Endodermal cell (in vitro differentiated cells): ENCODE measurements around the gene TMEM204. TPM values are rescaled to one million over a fixed set of nuclear protein-coding genes. Genes with fewer than 3 reads are reported as not detected.

Experiments
- DNase-seq: peaks from one replicate; pipeline ENCODE4 v3.0.0-alpha.2; 2017
- H3K27ac ChIP-seq: 2 replicates; pipeline ENCODE4 v1.5.1; 2013; ENCODE audit warnings: mild to moderate bottlenecking, low read depth, low read length, moderate library complexity
- H3K27me3 ChIP-seq: 2 replicates; pipeline ENCODE4 v1.6.1; 2013; ENCODE audit warnings: mild to moderate bottlenecking, low read length, moderate library complexity; ENCODE audit not compliant: insufficient read depth, control insufficient read depth, poor library complexity, severe bottlenecking
- H3K36me3 ChIP-seq: 2 replicates; pipeline ENCODE4 v1.7.0; 2013; ENCODE audit warnings: mild to moderate bottlenecking, low read length, moderate library complexity; ENCODE audit not compliant: control insufficient read depth, insufficient read depth
- H3K4me1 ChIP-seq: one replicate; pipeline ENCODE4 v1.7.0; 2013; ENCODE audit warnings: low read length; ENCODE audit not compliant: control insufficient read depth, insufficient read depth
- H3K4me3 ChIP-seq: 2 replicates; pipeline ENCODE4 v1.5.1; 2013; ENCODE audit warnings: mild to moderate bottlenecking, low read length, moderate library complexity
- H3K9ac ChIP-seq: 2 replicates; pipeline ENCODE4 v1.6.1; 2013; ENCODE audit warnings: mild to moderate bottlenecking, low read length, moderate library complexity; ENCODE audit not compliant: poor library complexity, severe bottlenecking; ENCODE audit errors: extremely low read depth
- H3K9me3 ChIP-seq: 2 replicates; pipeline ENCODE4 v1.6.1; 2013; ENCODE audit warnings: mild to moderate bottlenecking, low read length, moderate library complexity; ENCODE audit not compliant: control insufficient read depth
- H3K27ac Mint-ChIP-seq: 2 replicates; pipeline ENCODE4 v1.8.0; 2020; ENCODE audit warnings: mixed read lengths
- H3K27me3 Mint-ChIP-seq: 2 replicates; pipeline ENCODE4 v1.8.0; 2021; ENCODE audit warnings: mild to moderate bottlenecking, mixed read lengths; ENCODE audit not compliant: insufficient read depth
- H3K36me3 Mint-ChIP-seq: 2 replicates; pipeline ENCODE4 v1.8.0; 2020; ENCODE audit warnings: low read depth, mixed read lengths
- H3K4me1 Mint-ChIP-seq: 2 replicates; pipeline ENCODE4 v1.8.0; 2020; ENCODE audit warnings: mixed read lengths
- H3K4me3 Mint-ChIP-seq: 2 replicates; pipeline ENCODE4 v1.8.0; 2020; ENCODE audit warnings: mild to moderate bottlenecking, moderate library complexity, mixed read lengths
- H3K9me3 Mint-ChIP-seq: 2 replicates; pipeline ENCODE4 v1.8.0; 2020; ENCODE audit warnings: mild to moderate bottlenecking, mixed read lengths
- WGBS, 2 experiments: methylation state at CpG; one replicate each; pipeline versions ENCODE4 v1.1.5 to v1.1.7; 2013; ENCODE audit warnings: missing lambda C conversion rate in 2 of 2, mixed read lengths in 1 of 2; ENCODE audit not compliant: insufficient coverage in 1 of 2, insufficient read length in 1 of 2; 5-methylcytosine and 5-hydroxymethylcytosine counted together
- total RNA-seq, 2 donors: library from RNA; stranded (reverse); fragmentation: NEBNext Ultra II Directional in 1 of 2; extraction: Animal tissue kit (Norgen Biotek cat#: 25700) in 1 of 2; gene quantifications; 2 replicates in 1 of 2; 3 replicates in 1 of 2; pipeline ENCODE4 v1.2.1, GENCODE V29; 2021
- TF ChIP-seq, protein P1 (sequence below): fragments of 200-600 bp; sonication (generic); conservative IDR thresholded peaks from 2 replicates; pipeline ENCODE4 v1.5.0; 2021; ENCODE audit warnings: antibody characterized with exemption, mild to moderate bottlenecking

The TMEM204 gene
- total RNA-seq, 2 donors from 2014 or later, result not detected

DNA sequence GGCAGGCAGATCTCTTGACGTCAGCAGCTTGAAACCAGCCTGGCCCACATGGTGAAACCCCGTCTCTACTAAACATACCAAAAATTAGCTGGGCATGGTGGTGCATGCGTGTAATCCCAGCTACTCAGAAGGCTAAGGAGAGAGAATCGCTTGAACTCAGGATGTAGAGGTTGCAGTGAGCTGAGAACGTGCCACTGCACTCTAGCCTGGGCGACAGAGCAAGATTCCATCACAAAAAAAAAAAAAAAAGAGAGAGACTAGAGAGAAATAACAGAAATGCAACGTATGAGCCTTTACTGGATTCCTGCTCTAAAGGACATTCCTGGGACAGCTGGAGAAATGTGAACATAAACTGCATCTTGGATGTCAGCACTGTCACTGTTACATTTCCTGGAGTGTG, 67.6 kb downstream of the TMEM204 start:
- Histone ChIP-seq H3K36me3 (peaks cover 18% of the 10 kb centered on the region), H3K9ac (no peak overlapping the region), H3K4me3 (no peak overlapping the region), H3K27me3 (no peaks in the 10 kb centered on the region), H3K9me3 (peaks cover 25% of the 10 kb centered on the region), H3K27ac (no peak overlapping the region), H3K4me1 (no peaks in the 10 kb centered on the region)
- Mint-ChIP-seq H3K4me1 (peaks cover 4% of the 10 kb centered on the region), H3K27me3 (no peaks in the 10 kb centered on the region), H3K9me3 (peaks cover 27% of the 10 kb centered on the region), H3K27ac (peak overlapping the region; percentile 48), H3K36me3 (peaks cover 58% of the 10 kb centered on the region), H3K4me3 (no peak overlapping the region)
- DNase-seq, result no peak
- 92 to 96% methylated on average over 7 of the region's 7 CpGs for WGBS, 2 experiments
- TF ChIP-seq, protein P1, sequence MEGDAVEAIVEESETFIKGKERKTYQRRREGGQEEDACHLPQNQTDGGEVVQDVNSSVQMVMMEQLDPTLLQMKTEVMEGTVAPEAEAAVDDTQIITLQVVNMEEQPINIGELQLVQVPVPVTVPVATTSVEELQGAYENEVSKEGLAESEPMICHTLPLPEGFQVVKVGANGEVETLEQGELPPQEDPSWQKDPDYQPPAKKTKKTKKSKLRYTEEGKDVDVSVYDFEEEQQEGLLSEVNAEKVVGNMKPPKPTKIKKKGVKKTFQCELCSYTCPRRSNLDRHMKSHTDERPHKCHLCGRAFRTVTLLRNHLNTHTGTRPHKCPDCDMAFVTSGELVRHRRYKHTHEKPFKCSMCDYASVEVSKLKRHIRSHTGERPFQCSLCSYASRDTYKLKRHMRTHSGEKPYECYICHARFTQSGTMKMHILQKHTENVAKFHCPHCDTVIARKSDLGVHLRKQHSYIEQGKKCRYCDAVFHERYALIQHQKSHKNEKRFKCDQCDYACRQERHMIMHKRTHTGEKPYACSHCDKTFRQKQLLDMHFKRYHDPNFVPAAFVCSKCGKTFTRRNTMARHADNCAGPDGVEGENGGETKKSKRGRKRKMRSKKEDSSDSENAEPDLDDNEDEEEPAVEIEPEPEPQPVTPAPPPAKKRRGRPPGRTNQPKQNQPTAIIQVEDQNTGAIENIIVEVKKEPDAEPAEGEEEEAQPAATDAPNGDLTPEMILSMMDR, result no peak

DNA sequence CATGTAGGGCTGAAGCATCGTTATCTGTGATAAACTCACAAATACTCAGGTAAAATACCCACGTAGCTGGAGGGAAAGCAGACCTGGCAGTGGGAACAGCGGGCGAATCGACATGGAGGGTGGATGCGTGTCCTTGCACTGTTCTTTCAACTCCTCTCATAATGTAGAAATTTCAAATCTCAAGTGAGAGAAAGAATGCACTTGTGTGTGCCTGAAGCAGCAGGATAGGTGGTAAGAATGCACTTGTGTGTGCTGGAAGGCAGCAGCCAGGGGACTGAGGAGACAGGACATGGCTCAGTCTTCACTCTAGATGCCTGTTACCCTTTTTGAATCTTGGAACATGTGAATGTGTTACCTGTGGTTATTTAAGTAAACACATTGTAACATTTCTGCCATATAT, 68.0 kb downstream of the TMEM204 start:
- no peak overlapping the region for H3K27ac ChIP-seq
- H3K9me3 Mint-ChIP-seq, result peaks cover 23% of the 10 kb centered on the region
- H3K36me3 ChIP-seq, result peaks cover 14% of the 10 kb centered on the region
- H3K4me3 ChIP-seq, result no peak overlapping the region
- 95 to 96% methylated on average over 5 to 6 of the region's 6 CpGs for WGBS, 2 experiments
- H3K27me3 ChIP-seq, result no peaks in the 10 kb centered on the region
- H3K27ac Mint-ChIP-seq, result peak overlapping the region; percentile 48
- H3K4me1 Mint-ChIP-seq, result peaks cover 4% of the 10 kb centered on the region
- H3K27me3 Mint-ChIP-seq, result no peaks in the 10 kb centered on the region
- no peak overlapping the region for H3K4me3 Mint-ChIP-seq
- H3K36me3 Mint-ChIP-seq, result peaks cover 56% of the 10 kb centered on the region
- H3K9me3 ChIP-seq, result peaks cover 21% of the 10 kb centered on the region
- TF ChIP-seq, protein P1, result no peak
- no peak overlapping the region for H3K9ac ChIP-seq
- H3K4me1 ChIP-seq, result no peaks in the 10 kb centered on the region
- DNase-seq, result no peak

DNA sequence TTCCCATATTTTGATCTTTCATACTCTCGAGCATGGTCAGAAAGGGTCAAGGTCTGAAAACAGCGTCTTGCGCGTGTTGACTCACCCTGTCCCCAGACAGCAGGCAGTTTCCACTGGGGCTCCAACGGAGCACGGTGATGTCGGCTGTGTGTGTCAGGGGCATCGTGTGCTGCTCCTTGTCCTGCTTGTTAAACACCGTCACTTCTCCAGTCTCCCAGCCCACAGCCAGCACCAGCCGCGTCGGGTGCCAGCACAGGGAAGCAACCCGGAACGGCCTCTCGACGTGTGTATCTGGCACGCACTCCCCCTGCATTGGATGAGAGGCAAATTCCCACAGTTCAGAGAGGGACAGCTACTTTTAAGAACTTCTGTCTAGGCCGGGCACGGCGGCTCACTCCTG, 68.8 kb downstream of the TMEM204 start:
- no peak for DNase-seq
- Histone ChIP-seq H3K4me1 (no peaks in the 10 kb centered on the region), H3K9ac (no peak overlapping the region), H3K36me3 (peaks cover 12% of the 10 kb centered on the region), H3K27me3 (no peaks in the 10 kb centered on the region), H3K4me3 (no peak overlapping the region), H3K27ac (no peak overlapping the region), H3K9me3 (peaks cover 13% of the 10 kb centered on the region)
- TF ChIP-seq, protein P1, result no peak
- Mint-ChIP-seq H3K27me3 (no peaks in the 10 kb centered on the region), H3K36me3 (peaks cover 56% of the 10 kb centered on the region), H3K4me1 (peaks cover 4% of the 10 kb centered on the region), H3K4me3 (no peak overlapping the region), H3K9me3 (peaks cover 15% of the 10 kb centered on the region), H3K27ac (no peak overlapping the region)
- 90 to 95% methylated on average over 20 of the region's 20 CpGs for WGBS, 2 experiments

Other genes with a start within 250 kb of the TMEM204 start
- gene UBE2I, start 224.0 kb upstream of the TMEM204 start, total RNA-seq, result 100 to 1,000 TPM; 250 to 294 TPM
- gene BAIAP3, start 200.0 kb upstream of the TMEM204 start, total RNA-seq, result 10 to 100 TPM; 25.0 to 43.5 TPM
- 10 to 100 TPM; 64.9 to 67.4 TPM for gene TSR3, start 181.8 kb upstream of the TMEM204 start, total RNA-seq
- 10 to 100 TPM; 34.0 to 38.4 TPM for gene GNPTG, start 181.7 kb upstream of the TMEM204 start, total RNA-seq
- 10 to 100 TPM; 46.4 to 48.3 TPM for gene UNKL, start 119.0 kb upstream of the TMEM204 start, total RNA-seq
- gene UQCC4, start 112.9 kb upstream of the TMEM204 start, total RNA-seq, result 10 to 100 TPM in 1 of 2 donors, 1 to 10 TPM in 1; 9.2 to 10.9 TPM
- gene PERCC1, start 102.6 kb upstream of the TMEM204 start, total RNA-seq, result under 1 TPM; 0.51 to 0.79 TPM
- gene CCDC154, start 89.1 kb upstream of the TMEM204 start, total RNA-seq, result 1 to 10 TPM; 1.9 to 2.2 TPM
- 10 to 100 TPM; 94.4 to 96.7 TPM for gene CLCN7, start 58.6 kb upstream of the TMEM204 start, total RNA-seq
- not detected for gene PTX4, start 44.7 kb upstream of the TMEM204 start, total RNA-seq
- gene TELO2, start 40.3 kb upstream of the TMEM204 start, total RNA-seq, result 10 to 100 TPM; 85.0 to 91.7 TPM
- gene IFT140, start 78.4 kb downstream of the TMEM204 start, total RNA-seq, result 10 to 100 TPM; 43.0 to 58.9 TPM
- gene CRAMP1, start 78.7 kb downstream of the TMEM204 start, total RNA-seq, result 10 to 100 TPM; 29.2 to 40.0 TPM
- gene JPT2, start 144.6 kb downstream of the TMEM204 start, total RNA-seq, result 100 to 1,000 TPM; 161 to 168 TPM
- 10 to 100 TPM; 76.0 to 84.0 TPM for gene MAPK8IP3, start 172.5 kb downstream of the TMEM204 start, total RNA-seq
- 10 to 100 TPM; 70.3 to 73.6 TPM for gene NME3, start 237.9 kb downstream of the TMEM204 start, total RNA-seq
- gene EME2, start 239.1 kb downstream of the TMEM204 start, total RNA-seq, result 10 to 100 TPM; 34.3 to 64.3 TPM
- gene MRPS34, start 239.5 kb downstream of the TMEM204 start, total RNA-seq, result 100 to 1,000 TPM; 137 to 164 TPM
- gene SPSB3, start 248.9 kb downstream of the TMEM204 start, total RNA-seq, result 10 to 100 TPM; 28.0 to 28.1 TPM
- 10 to 100 TPM; 61.1 to 61.5 TPM for gene NUBP2, start 249.3 kb downstream of the TMEM204 start, total RNA-seq